GM19023 (cell line): ENCODE results near the gene CEACAM1.
"Not testable (repeated sequence)": the region's sequence is repeated elsewhere in the genome, so short reads cannot be mapped to it uniquely, and the experiment has no call there.

Experiments used
- ATAC-seq: cut with Tn5 transposase; IDR thresholded peaks from one replicate; pipeline ENCODE4 v1.9.1; 2021; ENCODE audit warnings: mild to moderate bottlenecking, moderate library complexity; ENCODE audit not compliant: unreplicated experiment

CEACAM1 gene

DNA sequence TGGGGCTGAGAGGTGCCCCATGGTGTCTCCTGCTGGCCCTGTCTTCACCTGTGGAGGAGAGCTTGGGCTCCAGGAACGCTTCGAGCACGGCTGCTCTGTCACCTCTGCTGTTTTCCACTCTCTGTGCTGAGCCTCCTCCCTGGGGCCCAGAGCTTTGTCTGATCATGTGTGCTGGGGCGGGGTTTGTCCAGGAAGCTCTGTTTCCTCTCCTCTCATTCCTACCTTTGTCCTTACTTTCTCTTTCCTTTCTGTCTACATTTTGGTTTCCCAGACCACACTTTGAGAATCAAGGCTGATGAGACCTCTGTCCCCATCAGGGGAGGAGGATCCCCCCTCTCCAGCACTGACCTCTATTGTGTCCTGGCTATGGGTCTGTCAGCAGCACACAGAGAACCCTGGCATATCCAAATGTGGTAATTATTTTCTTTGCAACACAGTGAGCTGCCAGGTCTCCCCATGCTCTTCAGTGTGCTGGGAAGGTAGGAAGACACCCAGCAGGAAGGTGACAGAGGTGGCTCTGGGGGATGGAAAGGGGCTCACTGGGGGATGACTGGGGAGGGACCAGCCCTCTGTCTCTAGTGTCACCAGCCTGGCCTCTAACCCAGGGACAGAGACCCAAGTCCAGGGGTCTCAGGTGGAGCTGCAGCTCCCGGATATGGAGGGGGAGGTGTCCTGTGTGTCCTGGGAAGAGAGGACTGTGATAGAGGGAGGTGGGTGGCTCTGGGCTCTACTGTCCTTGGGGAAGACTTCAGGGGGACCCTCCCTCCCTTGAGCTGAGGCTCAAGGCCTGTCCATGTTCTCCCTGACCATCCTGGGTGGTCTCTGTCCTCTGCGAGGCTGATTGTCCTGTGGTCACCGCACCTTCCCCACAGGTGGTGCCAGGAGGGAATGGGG is at the start of gene CEACAM1:
CEACAM1 (minus strand) TSS at position 128 of the 894 bp plus-strand sequence; CDS start at position 21, 107 bp downstream.
- ATAC-seq, result no peak

GRCh38 chr19:42577016-42577415 is 48.7 kb upstream of the CEACAM1 start:
- ATAC-seq, result no peak

- ATAC-seq, result no peak
Measured at GRCh38 chr19:42576241-42576640, 48.0 kb upstream of the CEACAM1 start.

DNA sequence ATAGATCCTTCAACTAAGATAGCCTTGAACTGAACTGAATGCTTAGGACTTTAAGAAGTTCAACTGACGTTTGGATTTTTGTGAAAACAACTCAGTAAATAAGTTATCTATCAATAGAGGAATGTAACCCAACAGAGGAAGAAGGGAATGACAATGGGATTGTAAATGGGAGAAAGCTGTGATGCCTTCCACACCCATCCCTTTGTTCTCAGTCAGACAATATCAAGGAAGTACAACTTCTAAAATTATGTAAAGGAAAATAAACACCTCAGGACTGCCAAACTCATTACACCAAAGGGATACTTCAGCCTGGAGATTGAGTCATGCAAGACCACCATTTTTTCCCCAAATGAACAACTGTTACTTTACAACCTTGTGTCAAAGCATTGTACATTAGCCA is 45.4 kb upstream of the CEACAM1 start:
- ATAC-seq, result no peak

GRCh38 chr19:42571116-42571515 is 42.8 kb upstream of the CEACAM1 start:
- no peak for ATAC-seq

DNA sequence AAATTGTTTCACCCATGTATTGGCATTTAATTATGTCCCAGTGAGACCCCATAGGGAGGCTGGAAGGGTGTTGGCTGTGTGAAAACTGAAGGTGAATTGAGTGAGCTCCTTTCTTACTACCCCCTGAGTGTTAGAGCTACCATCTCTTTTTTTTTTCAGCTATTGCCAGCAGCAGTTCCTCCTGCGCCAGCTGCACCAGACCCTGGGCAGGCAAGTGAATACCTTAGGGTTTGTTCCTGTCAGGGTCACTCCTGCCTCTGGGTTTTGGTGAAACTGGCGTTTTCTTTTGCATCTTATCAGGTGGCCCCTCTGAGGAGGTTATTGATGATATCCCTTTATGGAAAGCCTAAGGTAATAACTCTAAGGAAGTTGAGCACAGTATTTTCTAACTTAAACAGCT is 40.9 kb upstream of the CEACAM1 start:
- ATAC-seq, result no peak

GRCh38 chr19:42568006-42568405 is 39.7 kb upstream of the CEACAM1 start:
- no peak for ATAC-seq

DNA sequence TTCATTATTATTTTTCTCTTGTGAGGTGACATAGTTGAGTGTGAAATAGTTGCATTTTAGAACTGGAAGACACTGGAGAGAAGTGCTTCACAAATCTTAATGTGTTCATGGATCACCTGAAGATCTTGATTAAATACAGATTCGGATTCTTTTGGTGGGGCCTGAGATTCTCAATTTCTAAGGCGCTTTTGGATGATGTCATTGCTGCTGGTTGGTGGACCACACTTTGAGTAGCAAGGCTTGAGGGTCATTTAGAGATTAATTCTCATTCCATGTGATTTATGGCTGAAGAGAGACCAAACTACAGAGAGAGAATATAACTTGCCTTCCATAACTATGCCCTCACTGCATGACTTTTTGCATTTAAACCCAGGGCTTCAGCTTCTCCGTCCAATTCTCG is 39.3 kb upstream of the CEACAM1 start:
- no peak for ATAC-seq

- ATAC-seq, result no peak
Measured at GRCh38 chr19:42563352-42564210, 35.3 kb upstream of the CEACAM1 start.

DNA sequence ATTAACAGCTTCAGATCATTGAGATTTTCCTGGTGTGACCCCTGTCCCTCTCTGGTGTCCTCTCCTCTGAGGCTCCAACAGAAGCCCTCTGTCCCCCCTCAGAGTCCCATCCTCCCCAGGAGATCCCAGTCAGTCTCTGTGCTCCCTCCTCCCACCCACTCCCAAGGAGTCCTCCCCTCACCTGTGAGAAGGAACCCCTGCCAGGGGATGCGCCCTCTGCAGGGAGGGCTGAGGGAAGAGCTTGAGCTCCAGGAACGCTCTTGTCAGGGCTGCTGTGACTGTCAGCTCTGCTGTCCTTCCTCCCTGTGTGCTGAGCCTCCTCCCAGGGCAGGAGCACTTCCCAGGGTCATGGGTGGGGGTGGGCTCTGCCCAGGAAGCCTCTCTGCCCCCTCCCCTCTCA is 33.2 kb upstream of the CEACAM1 start:
- no peak for ATAC-seq

DNA sequence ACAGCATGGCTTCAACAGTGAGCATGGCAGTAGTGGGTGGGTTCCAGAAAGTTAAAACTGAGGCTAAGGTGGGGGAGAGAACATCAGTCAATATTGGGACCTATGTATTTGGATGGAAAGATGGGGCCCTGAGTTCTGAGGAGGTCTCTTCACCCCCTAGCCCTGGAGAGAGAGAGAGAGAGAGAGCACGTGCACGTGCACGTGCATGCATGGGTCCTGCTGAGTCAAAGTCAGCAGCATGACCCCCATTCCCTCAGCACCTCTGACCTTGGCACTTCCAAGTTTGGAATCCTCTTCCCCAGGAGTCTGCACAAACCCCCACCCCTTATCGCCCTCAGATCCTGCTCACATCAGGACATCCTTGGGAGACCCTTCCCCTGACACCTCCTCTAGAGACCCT is 32.5 kb upstream of the CEACAM1 start:
- no peak for ATAC-seq

GRCh38 chr19:42558450-42559150 is 30.3 kb upstream of the CEACAM1 start:
- ATAC-seq, result no peak

GRCh38 chr19:42557386-42557871 is 29.1 kb upstream of the CEACAM1 start:
- ATAC-seq, result not testable (repeated sequence)

- no peak for ATAC-seq
Measured at GRCh38 chr19:42555801-42556200, 27.5 kb upstream of the CEACAM1 start.

- no peak for ATAC-seq
Measured at GRCh38 chr19:42555317-42555716, 27.0 kb upstream of the CEACAM1 start.

GRCh38 chr19:42554046-42554575 is 25.8 kb upstream of the CEACAM1 start:
- no peak for ATAC-seq

GRCh38 chr19:42553292-42554045 is 25.2 kb upstream of the CEACAM1 start:
- ATAC-seq, result no peak

GRCh38 chr19:42552086-42553065 is 24.1 kb upstream of the CEACAM1 start:
- ATAC-seq, result no peak

DNA sequence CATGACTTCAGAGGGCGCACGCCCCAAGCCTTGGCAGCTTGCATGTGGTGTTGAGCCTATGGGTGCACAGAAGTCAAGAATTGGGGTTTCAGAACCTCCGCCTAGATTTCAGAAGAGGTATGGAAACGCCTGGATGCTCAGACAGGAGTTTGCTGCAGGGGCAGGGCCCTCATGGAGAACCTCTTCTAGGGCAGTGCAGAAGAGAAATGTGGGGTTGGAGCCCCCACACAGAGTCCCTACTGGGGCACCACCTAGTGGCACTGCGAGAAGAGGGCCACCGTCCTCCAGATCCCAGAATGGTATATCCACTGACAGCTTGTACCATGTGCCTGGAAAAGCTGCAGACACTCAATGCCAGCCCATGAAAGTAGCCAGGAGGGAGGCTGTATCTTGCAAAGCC is 22.2 kb upstream of the CEACAM1 start:
- not testable (repeated sequence) for ATAC-seq
